GM12878 (cell line): ENCODE measurements around the gene DNAJC2. TPM values are rescaled to one million over a fixed set of nuclear protein-coding genes. Genes with fewer than 3 reads are reported as not detected.

Source experiments
- CREB1 ChIP-seq: IDR thresholded peaks from 2 replicates; pipeline ENCODE4 v1.6.1; 2012; ENCODE audit warnings: low read depth, mild to moderate bottlenecking, inconsistent platforms
- CREM ChIP-seq: IDR thresholded peaks from 2 replicates; pipeline ENCODE4 v1.6.1; 2014; ENCODE audit warnings: antibody characterized with exemption, low read depth
- E2F4 ChIP-seq: IDR thresholded peaks from 2 replicates; pipeline ENCODE4 v1.6.1; 2012; ENCODE audit warnings: low read depth, low read length, improper control_type of control experiment
- EP300 ChIP-seq, 2 experiments: fragments of 150-350 bp in 1 of 2; IDR thresholded peaks; 2 replicates each; pipeline ENCODE4 v1.6.1; 2011 to 2012; ENCODE audit warnings: low read depth in 2 of 2, low read length in 2 of 2, borderline replicate concordance in 1 of 2, improper control_type of control experiment in 1 of 2, inconsistent platforms in 1 of 2; ENCODE audit not compliant: control insufficient read depth in 1 of 2
- ESRRA ChIP-seq: IDR thresholded peaks from 2 replicates; pipeline ENCODE4 v1.6.1; 2012; ENCODE audit warnings: mild to moderate bottlenecking, low read length, improper control_type of control experiment
- IKZF1 ChIP-seq: fragments of 450-650 bp; conservative IDR thresholded peaks from 2 replicates; pipeline ENCODE4 v1.6.1; 2017; ENCODE audit warnings: antibody characterized with exemption, mild to moderate bottlenecking
- LARP7 ChIP-seq: fragments of 450-650 bp; IDR thresholded peaks from 2 replicates; pipeline ENCODE4 v1.6.1; 2017; ENCODE audit warnings: mild to moderate bottlenecking
- MEF2A ChIP-seq: IDR thresholded peaks from 2 replicates; pipeline ENCODE4 v1.6.1; 2011; ENCODE audit warnings: low read depth, mild to moderate bottlenecking, low read length, moderate library complexity; ENCODE audit not compliant: insufficient read depth
- NBN ChIP-seq: fragments of 450-650 bp; IDR thresholded peaks from 2 replicates; pipeline ENCODE4 v1.6.1; 2016
- NFIC ChIP-seq: IDR thresholded peaks from 2 replicates; pipeline ENCODE4 v1.6.1; 2012; ENCODE audit warnings: low read depth, mild to moderate bottlenecking, inconsistent platforms, low read length, moderate library complexity
- NFXL1 ChIP-seq: fragments of 450-650 bp; IDR thresholded peaks from 2 replicates; pipeline ENCODE4 v1.6.1; 2017; ENCODE audit warnings: antibody characterized with exemption, mild to moderate bottlenecking, borderline replicate concordance
- NFYA ChIP-seq: IDR thresholded peaks from 2 replicates; pipeline ENCODE4 v1.6.1; 2011; ENCODE audit warnings: low read depth, mild to moderate bottlenecking, low read length, improper control_type of control experiment, borderline replicate concordance
- PAX5 ChIP-seq: IDR thresholded peaks from 2 replicates; pipeline ENCODE4 v1.6.1; 2011; ENCODE audit warnings: low read depth, low read length, borderline replicate concordance
- RB1 ChIP-seq: fragments of 450-650 bp; formaldehyde crosslinking; IDR thresholded peaks from 2 replicates; pipeline ENCODE4 v1.6.1; 2017; ENCODE audit warnings: mild to moderate bottlenecking, borderline replicate concordance
- RFX5 ChIP-seq: IDR thresholded peaks from 2 replicates; pipeline ENCODE4 v1.6.1; 2011; ENCODE audit warnings: low read depth, low read length, improper control_type of control experiment
- SIN3A ChIP-seq: IDR thresholded peaks from 2 replicates; pipeline ENCODE4 v1.6.1; 2012; ENCODE audit warnings: low read depth, low read length, improper control_type of control experiment
- SIX5 ChIP-seq: IDR thresholded peaks from 2 replicates; pipeline ENCODE4 v1.6.1; 2011; ENCODE audit warnings: mild to moderate bottlenecking, low read depth, low read length, moderate library complexity; ENCODE audit not compliant: severe bottlenecking
- SPI1 ChIP-seq: IDR thresholded peaks from 2 replicates; pipeline ENCODE4 v1.6.1; 2011; ENCODE audit warnings: low read depth, mild to moderate bottlenecking, low read length, moderate library complexity, borderline replicate concordance; ENCODE audit not compliant: insufficient read depth
- TCF3 ChIP-seq: IDR thresholded peaks from 2 replicates; pipeline ENCODE4 v1.6.1; 2012; ENCODE audit warnings: low read depth, mild to moderate bottlenecking, low read length, borderline replicate concordance; ENCODE audit not compliant: insufficient read depth
- ZBTB33 ChIP-seq: fragments of 450-650 bp; IDR thresholded peaks from 2 replicates; pipeline ENCODE4 v1.6.1; 2017; ENCODE audit warnings: mild to moderate bottlenecking
- ZBTB40 ChIP-seq: fragments of 450-650 bp; IDR thresholded peaks from 2 replicates; pipeline ENCODE4 v1.6.1; 2016; ENCODE audit warnings: mild to moderate bottlenecking, moderate library complexity, borderline replicate concordance
- ZNF207 ChIP-seq: fragments of 450-650 bp; IDR thresholded peaks from 2 replicates; pipeline ENCODE4 v1.6.1; 2014; ENCODE audit warnings: antibody characterized with exemption, mild to moderate bottlenecking, borderline replicate concordance
- ZNF622 ChIP-seq: fragments of 450-650 bp; IDR thresholded peaks from 2 replicates; pipeline ENCODE4 v1.6.1; 2017; ENCODE audit warnings: mild to moderate bottlenecking, inconsistent platforms
- polyA plus RNA-seq, 11 experiments: library from polyadenylated mRNA; depleted of rRNA in 4 of 11; unstranded in 6 of 11; stranded (reverse) in 5 of 11; fragments of >200 nt; fragmentation: Nextera tagmentation in 4 of 11; fragmentation: Illumina TruSeq in 1 of 11; extraction: Ambion mirVana in 4 of 11; extraction: Trizol in 1 of 11; gene quantifications; 1 replicate in 1 of 11; 2 replicates in 10 of 11; pipeline versions ENCODE4 v1.2.1 to v1.2.3, GENCODE V29; 2011 to 2016; ENCODE audit warnings: inconsistent platforms in 2 of 11, missing spikeins in 2 of 11, low read depth in 1 of 11
- total RNA-seq, 4 experiments: library from RNA; depleted of rRNA in 3 of 4; stranded (reverse); fragments of >200 nt in 3 of 4; fragmentation: Illumina TruSeq in 1 of 4; extraction: Trizol in 1 of 4; gene quantifications; 2 replicates each; pipeline versions ENCODE4 v1.2.1 to v1.2.3, GENCODE V29; 2013 to 2021

Gene DNAJC2
- total and polyA plus RNA-seq, 10 of the 15 experiments (the other 5 are each of a cell fraction or from before 2014, with no cell fraction given) = 18.2 to 63.1 (median 30.6) TPM

- TF ChIP-seq EP300 (IDR thresholded peaks at IDR 0.05; ENCODE audit: borderline replicate concordance in 1 of 2, control insufficient read depth in 1 of 2, low read depth in 2 of 2, low read length in 2 of 2) (no peak), E2F4 (0 out of 2 replicates have a peak, but pooled peaks have one; percentile 36), ZBTB33 (no peak), TCF3 (no peak), NFXL1 (no peak), CREB1 (peak; percentile 60; the same call in 1 of the 2 replicates), ZNF207 (0 out of 2 replicates have a peak, but pooled peaks have one; percentile 49), CREM (peak; percentile 49; the same call in 1 of the 2 replicates), NFYA (no peak), RB1 (peak; percentile 55; the same call in 1 of the 2 replicates), ZNF622 (no peak), SIX5 (peak; percentile 49), NBN (peak; percentile 65; the same call in 1 of the 2 replicates), ESRRA (no peak), MEF2A (peak; percentile 63; the same call in 1 of the 2 replicates), RFX5 (no peak), SIN3A (peak; percentile 89; the same call in 1 of the 2 replicates), SPI1 (no peak), LARP7 (peak; percentile 67), IKZF1 (peak; percentile 66), PAX5 (no peak), NFIC (peak; percentile 37; the same call in 1 of the 2 replicates), ZBTB40 (peak; percentile 98)
Observed at GRCh38 chr7:103347507-103348267, 3.1 kb upstream of the DNAJC2 start, which contains the start of gene PSMC2 (continued).
